ENCODE results near the gene DLST. TPM values are rescaled to one million over a fixed set of nuclear protein-coding genes. Genes with fewer than 3 reads are reported as not detected.

DLST gene
- total and polyA plus RNA-seq, 2 of the 4 experiments (the other 2 are of a cell fraction), result 58.6 to 119 TPM

GRCh38 chr14:74936731-74937130 lies 55.0 kb downstream of the DLST start:
- Histone ChIP-seq H2AFZ (replicated peaks; ENCODE audit: low read length, poor library complexity) (no peak overlapping the region), H2BK120ac (ENCODE audit: low read depth, low read length) (no peak overlapping the region), H3K27me3 (ENCODE audit: control insufficient read depth, insufficient read depth, low read length) (no peaks in the 10 kb centered on the region), H2AK9ac (replicated peaks; ENCODE audit: low read depth, low read length, poor library complexity) (no peak overlapping the region), H3K27ac (ENCODE audit: insufficient read depth, low read length) (no peak overlapping the region), H4K8ac (ENCODE audit: low read depth in 2 of 2, low read length in 2 of 2) (no peak overlapping the region), H4K91ac (ENCODE audit: insufficient read depth, low read depth, low read length) (no peak overlapping the region), H2BK20ac (ENCODE audit: low read depth, low read length) (no peak overlapping the region), H3K9me1 (ENCODE audit: insufficient read depth, low read length) (peaks cover 23% of the 10 kb centered on the region), H3K36me3 (ENCODE audit: control insufficient read depth, insufficient read depth, low read length) (no peaks in the 10 kb centered on the region), H2BK15ac (ENCODE audit: low read depth, low read length) (no peak overlapping the region), H2AK5ac (ENCODE audit: low read depth, low read length) (no peak overlapping the region), H3K79me1 (ENCODE audit: low read depth in 1 of 2, low read length in 2 of 2) (no peaks in the 10 kb centered on the region), H3K9ac (ENCODE audit: low read depth, low read length) (no peak overlapping the region), H3K56ac (ENCODE audit: extremely low read depth, insufficient read depth, low read length) (no peak overlapping the region), H4K20me1 (ENCODE audit: insufficient read depth, low read length) (no peaks in the 10 kb centered on the region), H3K4ac (ENCODE audit: low read depth, low read length) (no peak overlapping the region), H3K4me1 (ENCODE audit: control insufficient read depth, insufficient read depth, low read length) (peaks cover 30% of the 10 kb centered on the region), H2BK5ac (ENCODE audit: low read depth, low read length, poor library complexity, severe bottlenecking) (no peak overlapping the region), H3K4me3 (ENCODE audit: insufficient read depth, low read depth, low read length) (no peak overlapping the region), H3K18ac (ENCODE audit: low read depth, low read length) (no peak overlapping the region), H4K5ac (ENCODE audit: low read depth, low read length) (no peak overlapping the region), H3K4me2 (ENCODE audit: low read depth, low read length) (no peak overlapping the region), H3K23ac (ENCODE audit: low read depth, low read length) (no peak overlapping the region), H3K14ac (replicated peaks; ENCODE audit: low read depth, low read length) (no peak overlapping the region), H3K9me3 (ENCODE audit: control insufficient read depth, insufficient read depth, low read length) (no peaks in the 10 kb centered on the region)
- TF ChIP-seq RFX5 (IDR thresholded peaks at IDR 0.05; ENCODE audit: low read depth, low read length) (no peak), RCOR1 (IDR thresholded peaks at IDR 0.05; ENCODE audit: insufficient replicate concordance, low read length) (no peak), MXI1 (IDR thresholded peaks at IDR 0.05; ENCODE audit: borderline replicate concordance, low read depth, low read length) (no peak), RAD21 (IDR thresholded peaks at IDR 0.05; ENCODE audit: low read length) (no peak), CHD1 (IDR thresholded peaks at IDR 0.05; ENCODE audit: low read depth, low read length) (no peak), FOS (IDR thresholded peaks at IDR 0.05; ENCODE audit: low read depth, low read length) (no peak), CEBPB (IDR thresholded peaks at IDR 0.05; ENCODE audit: low read depth, low read length) (no peak), POLR2A (IDR thresholded peaks at IDR 0.05; ENCODE audit: low read depth, low read length) (no peak), MAZ (IDR thresholded peaks at IDR 0.05; ENCODE audit: borderline replicate concordance, low read depth, low read length) (no peak), SMC3 (IDR thresholded peaks at IDR 0.05; ENCODE audit: low read depth, low read length) (no peak), CTCF (conservative IDR thresholded peaks at IDR 0.05; ENCODE audit: low read depth, low read length) (no peak), BHLHE40 (IDR thresholded peaks at IDR 0.05; ENCODE audit: low read depth, low read length) (no peak), MAFK (IDR thresholded peaks at IDR 0.05; ENCODE audit: low read depth, low read length) (no peak), USF2 (IDR thresholded peaks at IDR 0.05; ENCODE audit: low read depth, low read length) (no peak), ELK1 (IDR thresholded peaks at IDR 0.05; ENCODE audit: borderline replicate concordance, low read depth, low read length) (no peak), NFE2L2 (IDR thresholded peaks at IDR 0.05; ENCODE audit: low read depth, low read length) (no peak)
- no TSS peak for BruUV-seq (replicated peaks)
- ChIA-PET CTCF (no interaction called here), POLR2A (ENCODE audit: unreplicated experiment) (no interaction called here)
- ATAC-seq (ENCODE audit: low read depth) (no peak), DNase-seq (no peak)
- intact Hi-C loops (cut with micrococcal nuclease), result no loop called here
- dilution Hi-C loops (cut with HindIII; ENCODE audit: low sequenced_read_pairs, unreplicated experiment), result no loop called here
- in situ Hi-C loops (cut with MboI; ENCODE audit: low sequenced_read_pairs), result no loop called here
- 88% methylated on average over 7 of the region's 8 CpGs; no CpG with 5 or more reads in 1 of the 2 experiments for WGBS, 2 experiments (ENCODE audit: extremely low coverage in 2 of 2, insufficient read length in 1 of 2)

All from IMR-90 (cell line).